HFF-Myc (cell line): ENCODE results near the gene TBC1D16.

Experiments used
- DNase-seq: peaks from one replicate; pipeline ENCODE4 v3.0.0-alpha.2; 2011; ENCODE audit warnings: low read depth; ENCODE audit errors: extremely low read depth
- H3K4me3 ChIP-seq: replicated peaks from 2 replicates; pipeline ENCODE4 v1.5.1; 2011; ENCODE audit warnings: low read depth, mild to moderate bottlenecking, control low read depth, low read length
- CTCF ChIP-seq: IDR thresholded peaks from 2 replicates; pipeline ENCODE4 v1.5.1; 2012; ENCODE audit warnings: mild to moderate bottlenecking, low read depth, low read length, control low read depth; ENCODE audit errors: missing control alignments

TBC1D16 gene

GRCh38 chr17:79982986-79983385 is 52.7 kb downstream of the TBC1D16 start:
- no peak for TF ChIP-seq CTCF
- H3K4me3 ChIP-seq, result no peak overlapping the region
- DNase-seq, result no peak

GRCh38 chr17:79981661-79982101 is 54.0 kb downstream of the TBC1D16 start:
- DNase-seq, result no peak
- no peak overlapping the region for H3K4me3 ChIP-seq
- no peak for TF ChIP-seq CTCF

- no peak for TF ChIP-seq CTCF
- DNase-seq, result no peak
- no peak overlapping the region for H3K4me3 ChIP-seq
These were observed 54.6 kb downstream of the TBC1D16 start for GRCh38 chr17:79981090-79981489.

GRCh38 chr17:79980246-79981043 is 55.2 kb downstream of the TBC1D16 start:
- no peak for TF ChIP-seq CTCF
- no peak for DNase-seq
- no peak overlapping the region for H3K4me3 ChIP-seq

- no peak for TF ChIP-seq CTCF
- no peak for DNase-seq
- no peak overlapping the region for H3K4me3 ChIP-seq
These were observed 55.9 kb downstream of the TBC1D16 start for GRCh38 chr17:79979816-79980215.

GRCh38 chr17:79979221-79979741 is 56.4 kb downstream of the TBC1D16 start:
- no peak for DNase-seq
- TF ChIP-seq CTCF, result no peak
- H3K4me3 ChIP-seq, result no peak overlapping the region
